Measurements from ENCODE around the gene CPNE6.
"Not testable (repeated sequence)": the region's sequence is repeated elsewhere in the genome, so short reads cannot be mapped to it uniquely, and the experiment has no call there.

CPNE6 gene

DNA sequence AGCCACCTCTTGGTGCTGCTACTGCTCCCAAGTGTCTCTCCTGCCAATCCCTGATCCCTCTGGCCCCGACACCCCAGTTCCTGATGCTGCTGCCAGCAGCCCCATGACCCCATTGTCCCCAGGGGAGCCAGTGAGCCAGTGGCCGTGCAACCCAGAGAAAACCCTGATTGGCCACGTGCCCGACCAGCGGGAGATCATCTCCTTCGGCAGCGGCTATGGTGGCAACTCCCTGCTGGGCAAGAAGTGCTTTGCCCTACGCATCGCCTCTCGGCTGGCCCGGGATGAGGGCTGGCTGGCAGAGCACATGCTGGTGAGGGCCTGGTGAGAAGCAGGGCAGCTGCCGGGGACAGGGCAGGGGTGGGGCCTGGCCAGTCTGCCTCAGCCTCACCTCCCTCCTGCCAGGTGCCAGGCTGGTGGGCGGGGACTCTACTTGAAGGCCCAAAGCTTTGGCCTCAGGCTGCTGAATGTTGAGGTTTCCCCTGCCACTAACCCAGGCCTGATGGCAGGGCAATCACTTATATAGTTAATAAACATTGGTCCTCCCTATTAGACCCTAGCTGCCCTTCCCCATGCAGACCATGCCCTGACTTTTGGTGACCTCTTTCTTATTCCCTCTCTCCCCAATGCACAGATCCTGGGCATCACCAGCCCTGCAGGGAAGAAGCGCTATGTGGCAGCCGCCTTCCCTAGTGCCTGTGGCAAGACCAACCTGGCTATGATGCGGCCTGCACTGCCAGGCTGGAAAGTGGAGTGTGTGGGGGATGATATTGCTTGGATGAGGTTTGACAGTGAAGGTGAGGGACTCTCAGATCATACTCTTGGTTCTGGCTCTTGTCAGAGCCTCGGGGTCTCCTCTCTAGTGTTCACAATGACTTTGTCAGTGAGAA, 27.8 kb downstream of the CPNE6 start:
- TF ChIP-seq, protein P1, sequence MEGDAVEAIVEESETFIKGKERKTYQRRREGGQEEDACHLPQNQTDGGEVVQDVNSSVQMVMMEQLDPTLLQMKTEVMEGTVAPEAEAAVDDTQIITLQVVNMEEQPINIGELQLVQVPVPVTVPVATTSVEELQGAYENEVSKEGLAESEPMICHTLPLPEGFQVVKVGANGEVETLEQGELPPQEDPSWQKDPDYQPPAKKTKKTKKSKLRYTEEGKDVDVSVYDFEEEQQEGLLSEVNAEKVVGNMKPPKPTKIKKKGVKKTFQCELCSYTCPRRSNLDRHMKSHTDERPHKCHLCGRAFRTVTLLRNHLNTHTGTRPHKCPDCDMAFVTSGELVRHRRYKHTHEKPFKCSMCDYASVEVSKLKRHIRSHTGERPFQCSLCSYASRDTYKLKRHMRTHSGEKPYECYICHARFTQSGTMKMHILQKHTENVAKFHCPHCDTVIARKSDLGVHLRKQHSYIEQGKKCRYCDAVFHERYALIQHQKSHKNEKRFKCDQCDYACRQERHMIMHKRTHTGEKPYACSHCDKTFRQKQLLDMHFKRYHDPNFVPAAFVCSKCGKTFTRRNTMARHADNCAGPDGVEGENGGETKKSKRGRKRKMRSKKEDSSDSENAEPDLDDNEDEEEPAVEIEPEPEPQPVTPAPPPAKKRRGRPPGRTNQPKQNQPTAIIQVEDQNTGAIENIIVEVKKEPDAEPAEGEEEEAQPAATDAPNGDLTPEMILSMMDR (conservative IDR thresholded peaks at IDR 0.05; ENCODE audit: low read depth): no peak
- POLR2A ChIA-PET (ENCODE audit: low non-redundant PET): no interaction called here
- no peak for DNase-seq (ENCODE audit: low spot score)
- peak overlapping the region; percentile 6; the same call in 1 of the 2 replicates for H3K27ac ChIP-seq
- CTCF ChIA-PET: interaction anchor here (1.4 kb wide), 1 partner anchor 10 kb away, joined by 5 read pairs; no protein-coding TSS in a partner anchor

DNA sequence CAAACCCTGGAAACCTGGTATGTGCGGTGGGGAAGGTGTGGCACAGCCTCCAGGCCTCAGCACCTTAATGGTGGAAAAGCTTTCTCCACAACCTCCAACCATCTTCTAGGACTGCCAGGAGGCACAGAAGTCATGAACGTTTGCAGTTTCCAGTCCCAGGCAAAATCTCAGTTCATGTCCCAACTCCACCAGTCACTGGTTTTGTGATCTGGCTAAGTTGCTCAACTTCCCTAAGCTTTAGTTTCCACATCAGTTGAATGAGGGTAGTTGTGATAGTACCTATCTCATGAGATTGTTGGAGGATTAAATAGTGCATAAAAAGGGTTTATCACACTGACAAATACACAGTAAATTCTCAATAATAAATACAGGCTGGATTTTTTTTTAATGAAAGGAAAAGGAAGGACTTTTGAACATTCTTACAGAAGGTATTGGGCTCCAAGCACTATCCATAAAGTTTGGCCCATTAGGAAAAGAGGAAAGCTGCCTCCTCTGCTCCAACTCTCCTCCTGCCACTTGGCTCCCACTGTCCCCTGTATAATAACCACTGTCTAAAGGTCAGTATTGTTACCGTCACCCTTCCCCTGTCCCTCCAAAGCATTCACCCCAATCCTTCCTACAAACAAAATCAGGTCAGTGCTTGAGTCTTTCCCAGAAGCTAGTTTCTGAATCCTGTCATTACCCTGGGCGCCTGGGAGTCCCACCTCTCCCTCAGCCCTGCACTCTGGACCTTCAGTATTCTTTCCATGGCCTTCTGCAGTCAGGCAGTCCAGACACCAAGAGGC, 29.0 kb downstream of the CPNE6 start:
- ChIA-PET POLR2A (ENCODE audit: low non-redundant PET) (no interaction called here), CTCF (interaction anchor here (0.6 to 1.4 kb wide), 3 partner anchors 8 to 626 kb away, joined by 3 to 5 read pairs (median 3); no protein-coding TSS in a partner anchor)
- DNase-seq (ENCODE audit: low spot score): no peak
- peak overlapping the region; percentile 26; the same call in 1 of the 2 replicates for H3K27ac ChIP-seq
- TF ChIP-seq, protein P1 (conservative IDR thresholded peaks at IDR 0.05; ENCODE audit: low read depth): no peak

DNA sequence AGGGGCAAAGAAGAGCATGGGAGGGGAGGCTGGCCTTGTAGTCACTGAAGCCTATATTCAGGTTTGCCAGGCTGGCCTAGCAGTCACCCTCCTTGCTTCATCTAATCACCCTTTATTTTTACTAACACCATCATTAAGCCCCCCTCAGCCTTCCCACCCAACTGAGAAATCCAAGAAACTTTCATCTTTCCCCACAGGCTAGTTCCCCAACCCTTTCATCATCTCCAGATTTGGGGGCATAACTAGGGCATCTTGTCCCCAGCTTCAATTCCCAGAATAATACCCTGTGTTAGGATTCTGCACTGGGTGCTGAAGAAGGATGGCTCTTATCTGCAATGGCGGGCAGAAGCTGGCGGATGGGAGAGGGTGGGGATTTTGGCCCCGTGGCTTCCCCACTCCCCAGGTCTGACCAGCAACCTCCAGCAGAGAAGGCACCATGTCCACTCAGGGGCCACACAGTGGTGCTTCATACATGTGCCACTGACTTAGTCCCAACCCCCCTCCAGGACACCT, 29.7 kb downstream of the CPNE6 start:
- POLR2A ChIA-PET (ENCODE audit: low non-redundant PET): no interaction called here

DNA sequence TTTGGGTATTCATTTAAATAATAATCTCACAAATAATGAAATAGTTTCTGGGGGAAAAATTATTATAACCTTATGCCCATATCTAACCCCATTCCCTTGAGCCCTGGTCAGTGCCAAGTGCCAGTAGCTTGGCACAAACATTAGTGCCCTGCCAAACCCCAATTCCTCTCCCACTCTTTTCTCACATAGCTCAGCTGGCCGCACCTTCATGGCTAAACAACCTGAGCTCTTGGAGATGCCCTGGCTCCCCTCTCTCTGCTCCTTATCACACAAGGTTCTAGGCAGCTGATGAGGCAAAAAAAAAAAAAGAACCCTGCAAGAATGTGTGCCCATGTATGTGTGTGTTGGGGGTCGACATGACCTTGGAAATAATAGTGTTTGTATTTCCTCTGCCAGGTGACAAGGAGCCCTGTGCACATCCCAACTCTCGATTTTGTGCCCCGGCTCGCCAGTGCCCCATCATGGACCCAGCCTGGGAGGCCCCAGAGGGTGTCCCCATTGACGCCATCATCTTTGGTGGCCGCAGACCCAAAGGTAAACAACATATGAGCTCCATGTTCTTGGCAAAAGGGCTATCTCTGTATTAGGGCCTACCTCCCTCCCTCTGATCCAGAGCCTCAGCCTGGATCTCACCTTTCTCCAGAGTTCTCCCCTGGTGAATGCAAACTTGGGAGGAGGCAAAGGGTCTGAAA, 31.1 kb downstream of the CPNE6 start:
- ChIA-PET CTCF (no interaction called here), POLR2A (ENCODE audit: low non-redundant PET) (interaction anchor here (0.6 kb wide), 1 partner anchor 20 kb away, joined by 3 read pairs; no protein-coding TSS in a partner anchor)
- H3K27ac ChIP-seq: no peak overlapping the region
- TF ChIP-seq, protein P1 (conservative IDR thresholded peaks at IDR 0.05; ENCODE audit: low read depth): no peak
- no peak for DNase-seq (ENCODE audit: low spot score)

More for the DNA sequence above, 29.7 kb downstream of the CPNE6 start:
- no peak for DNase-seq (ENCODE audit: low spot score)
- TF ChIP-seq, protein P1 (conservative IDR thresholded peaks at IDR 0.05; ENCODE audit: low read depth): no peak
- CTCF ChIA-PET: interaction anchor here (0.6 kb wide), 1 partner anchor 26 kb away, joined by 3 read pairs; no protein-coding TSS in a partner anchor
- peak overlapping the region; percentile 10; the same call in 1 of the 2 replicates for H3K27ac ChIP-seq

DNA sequence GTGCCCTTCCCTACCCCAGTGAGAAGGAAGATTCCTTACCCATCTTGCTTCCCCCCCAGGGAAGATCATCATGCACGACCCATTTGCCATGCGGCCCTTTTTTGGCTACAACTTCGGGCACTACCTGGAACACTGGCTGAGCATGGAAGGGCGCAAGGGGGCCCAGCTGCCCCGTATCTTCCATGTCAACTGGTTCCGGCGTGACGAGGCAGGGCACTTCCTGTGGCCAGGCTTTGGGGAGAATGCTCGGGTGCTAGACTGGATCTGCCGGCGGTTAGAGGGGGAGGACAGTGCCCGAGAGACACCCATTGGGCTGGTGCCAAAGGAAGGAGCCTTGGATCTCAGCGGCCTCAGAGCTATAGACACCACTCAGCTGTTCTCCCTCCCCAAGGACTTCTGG, 32.1 kb downstream of the CPNE6 start:
- ChIA-PET POLR2A (ENCODE audit: low non-redundant PET) (no interaction called here), CTCF (no interaction called here)
- TF ChIP-seq, protein P1 (conservative IDR thresholded peaks at IDR 0.05; ENCODE audit: low read depth): no peak
- no peak for DNase-seq (ENCODE audit: low spot score)
- peak overlapping the region; percentile 2; the same call in 1 of the 2 replicates for H3K27ac ChIP-seq

DNA sequence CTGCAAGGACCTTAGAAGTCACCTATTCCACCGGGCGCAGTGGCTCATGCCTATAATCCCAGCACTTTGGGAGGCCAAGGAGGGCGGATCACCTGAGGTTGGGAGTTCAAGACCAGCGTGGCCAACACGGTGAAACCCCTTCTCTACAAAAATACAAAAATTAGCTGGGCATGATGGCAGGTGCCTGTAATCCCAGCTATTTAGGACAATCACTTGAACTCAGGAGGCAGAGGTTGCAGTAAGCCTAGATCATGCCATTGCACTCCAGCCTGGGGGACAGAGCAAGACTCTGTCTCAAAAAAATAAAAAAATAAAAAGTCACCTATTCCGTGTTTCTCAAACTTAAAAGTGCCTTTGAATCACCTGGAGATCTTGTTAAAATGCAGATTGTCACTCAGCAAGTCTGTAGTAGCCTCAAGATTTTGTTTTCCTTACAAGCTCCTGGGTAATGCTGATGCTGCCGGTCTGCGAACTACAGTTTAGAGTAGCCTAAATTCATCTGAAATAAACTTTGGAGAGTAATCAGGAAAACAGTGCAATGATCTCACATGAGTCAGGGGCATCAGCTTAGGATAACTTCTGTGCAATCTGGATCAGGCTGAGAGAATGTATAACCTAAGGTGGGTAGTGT, 34.4 kb downstream of the CPNE6 start:
- CTCF ChIA-PET: interaction anchor here (0.5 to 0.9 kb wide), 2 partner anchors 55 to 91 kb away, joined by 3 read pairs; no protein-coding TSS in a partner anchor
- H3K27ac ChIP-seq; DNase-seq (ENCODE audit: low spot score); POLR2A ChIA-PET (ENCODE audit: low non-redundant PET): not testable (repeated sequence)
